Glutamatergic neuron (in vitro differentiated cells): ENCODE measurements around the gene PPP4R4. TPM values are rescaled to one million over a fixed set of nuclear protein-coding genes. Genes with fewer than 3 reads are reported as not detected.
A peak's percentile ranks its signal among the peaks of the same experiment; 100 is the strongest.

ENCODE experiments used
- DNase-seq: peaks from one replicate; pipeline ENCODE4 v3.0.0; 2022
- H3K27ac Mint-ChIP-seq: one replicate; pipeline ENCODE4 v1.8.0; 2020; ENCODE audit warnings: mild to moderate bottlenecking, mixed read lengths, inconsistent platforms; ENCODE audit not compliant: unreplicated experiment
- H3K27me3 Mint-ChIP-seq: one replicate; pipeline ENCODE4 v1.8.0; 2020; ENCODE audit warnings: mild to moderate bottlenecking, moderate library complexity, mixed read lengths, inconsistent platforms; ENCODE audit not compliant: unreplicated experiment
- H3K36me3 Mint-ChIP-seq: one replicate; pipeline ENCODE4 v1.8.0; 2020; ENCODE audit warnings: mild to moderate bottlenecking, mixed read lengths, inconsistent platforms; ENCODE audit not compliant: unreplicated experiment
- H3K4me1 Mint-ChIP-seq: one replicate; pipeline ENCODE4 v1.8.0; 2020; ENCODE audit warnings: mild to moderate bottlenecking, low read depth, mixed read lengths, inconsistent platforms; ENCODE audit not compliant: unreplicated experiment
- H3K4me3 Mint-ChIP-seq: one replicate; pipeline ENCODE4 v1.8.0; 2020; ENCODE audit warnings: mild to moderate bottlenecking, mixed read lengths, inconsistent platforms; ENCODE audit not compliant: unreplicated experiment
- H3K9me3 Mint-ChIP-seq: one replicate; pipeline ENCODE4 v1.8.0; 2020; ENCODE audit warnings: mild to moderate bottlenecking, moderate library complexity, mixed read lengths, inconsistent platforms; ENCODE audit not compliant: unreplicated experiment
- CTCF ChIP-seq: fragments of 200-600 bp; sonication (generic); IDR thresholded peaks from one replicate; pipeline ENCODE4 v1.5.0; 2021; ENCODE audit not compliant: partially characterized antibody, unreplicated experiment
- total RNA-seq: library from RNA; stranded (reverse); fragmentation: NEBNext Ultra II Directional; extraction: Animal tissue kit (Norgen Biotek cat#: 25700); gene quantifications from one replicate; pipeline ENCODE4 v1.2.1, GENCODE V29; 2021; ENCODE audit not compliant: unreplicated experiment

Gene PPP4R4
- total RNA-seq, 1 donor from 2014 or later, result 1.6 TPM

DNA sequence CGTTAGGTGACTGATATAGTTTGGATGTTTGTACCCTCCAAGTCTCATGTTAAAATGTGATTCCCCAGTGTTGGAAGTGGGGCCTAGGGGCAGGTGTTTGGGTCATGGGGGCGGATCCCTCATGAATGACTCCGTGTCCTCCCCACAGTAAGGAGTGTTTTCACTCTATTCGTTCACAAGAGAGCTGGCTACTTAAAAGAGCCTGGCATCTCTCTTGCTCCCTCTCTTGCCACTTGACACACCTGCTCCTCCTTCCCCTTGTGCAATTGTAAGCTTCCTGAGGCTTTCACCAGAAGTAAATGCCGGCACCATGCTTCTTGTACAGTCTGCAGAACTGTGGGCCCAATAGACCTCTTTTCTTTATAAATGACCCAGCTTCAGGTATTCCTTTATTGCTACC is 47.3 kb upstream of the PPP4R4 start:
- Mint-ChIP-seq H3K9me3 (peaks cover 13% of the 10 kb centered on the region), H3K27ac (no peak overlapping the region), H3K27me3 (peaks cover 2% of the 10 kb centered on the region), H3K4me3 (no peak overlapping the region), H3K4me1 (no peaks in the 10 kb centered on the region), H3K36me3 (peaks cover 16% of the 10 kb centered on the region)
- DNase-seq, result no peak
- no peak for TF ChIP-seq CTCF

DNA sequence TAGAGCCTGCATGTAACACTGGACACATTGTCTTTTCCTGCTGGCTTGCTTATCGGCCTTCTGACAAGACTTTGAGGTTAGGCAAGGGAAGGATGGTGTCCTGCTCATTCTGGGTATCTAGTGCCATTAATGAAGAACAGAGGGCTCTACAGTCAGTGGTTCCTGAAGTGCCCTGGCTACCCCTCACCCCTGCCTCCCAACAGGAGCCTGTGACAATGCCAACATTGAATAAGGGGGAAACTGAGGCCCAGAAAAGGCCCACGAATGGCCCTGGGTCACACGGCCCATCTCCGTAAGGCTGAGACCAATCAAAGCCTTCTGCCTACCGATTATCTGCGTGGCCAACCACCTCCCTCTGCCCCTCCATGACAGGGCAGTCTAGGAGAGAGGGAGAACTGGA is 46.8 kb upstream of the PPP4R4 start:
- no peaks in the 10 kb centered on the region for H3K4me1 Mint-ChIP-seq
- H3K27me3 Mint-ChIP-seq, result peaks cover 2% of the 10 kb centered on the region
- H3K36me3 Mint-ChIP-seq, result peaks cover 10% of the 10 kb centered on the region
- DNase-seq, result no peak
- H3K9me3 Mint-ChIP-seq, result peaks cover 13% of the 10 kb centered on the region
- no peak overlapping the region for H3K27ac Mint-ChIP-seq
- no peak overlapping the region for H3K4me3 Mint-ChIP-seq
- TF ChIP-seq CTCF, result no peak

GRCh38 chr14:94128216-94128839 is 45.8 kb upstream of the PPP4R4 start:
- no peak for DNase-seq
- no peaks in the 10 kb centered on the region for H3K4me1 Mint-ChIP-seq
- H3K4me3 Mint-ChIP-seq, result peak overlapping the region; percentile 87
- TF ChIP-seq CTCF, result no peak
- peaks cover 2% of the 10 kb centered on the region for H3K27me3 Mint-ChIP-seq
- peaks cover under 1% of the 10 kb centered on the region for H3K36me3 Mint-ChIP-seq
- peak overlapping the region; percentile 53 for H3K27ac Mint-ChIP-seq
- peaks cover 8% of the 10 kb centered on the region for H3K9me3 Mint-ChIP-seq

DNA sequence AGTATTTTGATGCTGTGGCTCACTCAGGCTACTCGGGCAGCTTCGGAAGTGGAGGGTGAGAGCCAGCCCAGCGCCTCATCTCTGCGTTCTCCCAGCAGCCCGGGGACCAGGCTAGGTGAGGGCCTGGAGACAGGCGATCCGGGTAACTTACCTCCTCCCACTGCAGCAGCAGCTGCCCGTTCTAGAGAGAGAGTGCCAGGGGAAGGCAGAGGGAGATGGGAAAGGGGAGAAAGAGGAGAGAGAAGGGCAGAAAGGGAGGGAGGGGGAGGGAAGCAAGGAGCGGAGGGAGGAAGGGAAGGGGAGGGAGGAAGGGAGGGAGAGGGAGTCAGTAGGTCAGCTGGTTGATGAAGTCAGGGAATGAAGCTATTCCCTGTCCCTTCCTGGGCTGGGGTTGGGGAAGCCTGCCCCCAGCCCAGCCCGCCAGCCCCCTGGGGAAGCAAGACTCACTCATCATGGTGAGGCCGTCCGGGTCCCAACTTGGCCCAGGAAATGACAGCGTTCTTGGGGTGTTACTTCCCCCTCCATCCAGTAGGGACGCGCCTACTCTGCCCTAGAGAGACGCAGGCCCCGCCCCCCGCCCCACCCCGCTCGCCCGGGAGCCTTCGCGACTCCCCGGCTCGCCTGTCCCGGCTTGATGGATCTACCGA is 44.9 kb upstream of the PPP4R4 start, which contains the start of gene IFI27L2:
Gene IFI27L2, minus strand, starts transcription at position 494 of the 647 bp plus-strand sequence. Its CDS starts 40 bp downstream, at position 454.
- Mint-ChIP-seq H3K4me3 (peak within 1 kb of the TSS; percentile 87), H3K36me3 (no peaks in the 10 kb centered on the region)

More for the DNA sequence above, 44.9 kb upstream of the PPP4R4 start, which contains the start of gene IFI27L2:
- Mint-ChIP-seq H3K4me1 (no peaks in the 10 kb centered on the region), H3K27ac (peak within 1 kb of the TSS; percentile 65), H3K9me3 (peaks cover 8% of the 10 kb centered on the region), H3K27me3 (peaks cover 2% of the 10 kb centered on the region)
- TF ChIP-seq CTCF, result peak; percentile 26
- peak; percentile 75 for DNase-seq
